Activated T-helper 2 cell treated with anti-CD3 and anti-CD28 coated beads, Interferon-gamma antibody, Interleukin-2, Interleukin-4, amounts not matched to agents 10 μg/mL and 5 μg/mL and 100 μg/mL, durations not matched to agents 14 hours and 24 hours and 36 hours (primary cell): ENCODE data around the gene HAUS7. TPM values are rescaled to one million over a fixed set of nuclear protein-coding genes. Genes with fewer than 3 reads are reported as not detected.

Source experiments
- DNase-seq: peaks from one replicate; pipeline ENCODE4 v3.0.0; 2021; ENCODE audit warnings: low spot score
- H3K27ac Mint-ChIP-seq: one replicate; pipeline ENCODE4 v1.8.0; 2021; ENCODE audit warnings: mixed read lengths
- H3K27me3 Mint-ChIP-seq: one replicate; pipeline ENCODE4 v1.8.0; 2021; ENCODE audit warnings: low read depth, mixed read lengths
- H3K36me3 Mint-ChIP-seq: one replicate; pipeline ENCODE4 v1.8.0; 2021; ENCODE audit warnings: low read depth, mixed read lengths
- H3K4me1 Mint-ChIP-seq: one replicate; pipeline ENCODE4 v1.8.0; 2021; ENCODE audit warnings: low read depth, mixed read lengths
- H3K4me3 Mint-ChIP-seq: one replicate; pipeline ENCODE4 v1.8.0; 2021; ENCODE audit warnings: low read depth, mild to moderate bottlenecking, moderate library complexity, mixed read lengths
- H3K9me3 Mint-ChIP-seq: one replicate; pipeline ENCODE4 v1.8.0; 2021; ENCODE audit warnings: mixed read lengths
- intact Hi-C: fragments of 100-400 bp; cut with micrococcal nuclease; formaldehyde crosslinking; loops from one replicate; pipeline ENCODE4 v1.15.1; 2023
- total RNA-seq: library from RNA; stranded (reverse); gene quantifications from 2 replicates; pipeline ENCODE4 v1.2.3, GENCODE V29; 2022

HAUS7 gene
- total RNA-seq, 1 donor from 2014 or later, result 62.0 TPM

DNA sequence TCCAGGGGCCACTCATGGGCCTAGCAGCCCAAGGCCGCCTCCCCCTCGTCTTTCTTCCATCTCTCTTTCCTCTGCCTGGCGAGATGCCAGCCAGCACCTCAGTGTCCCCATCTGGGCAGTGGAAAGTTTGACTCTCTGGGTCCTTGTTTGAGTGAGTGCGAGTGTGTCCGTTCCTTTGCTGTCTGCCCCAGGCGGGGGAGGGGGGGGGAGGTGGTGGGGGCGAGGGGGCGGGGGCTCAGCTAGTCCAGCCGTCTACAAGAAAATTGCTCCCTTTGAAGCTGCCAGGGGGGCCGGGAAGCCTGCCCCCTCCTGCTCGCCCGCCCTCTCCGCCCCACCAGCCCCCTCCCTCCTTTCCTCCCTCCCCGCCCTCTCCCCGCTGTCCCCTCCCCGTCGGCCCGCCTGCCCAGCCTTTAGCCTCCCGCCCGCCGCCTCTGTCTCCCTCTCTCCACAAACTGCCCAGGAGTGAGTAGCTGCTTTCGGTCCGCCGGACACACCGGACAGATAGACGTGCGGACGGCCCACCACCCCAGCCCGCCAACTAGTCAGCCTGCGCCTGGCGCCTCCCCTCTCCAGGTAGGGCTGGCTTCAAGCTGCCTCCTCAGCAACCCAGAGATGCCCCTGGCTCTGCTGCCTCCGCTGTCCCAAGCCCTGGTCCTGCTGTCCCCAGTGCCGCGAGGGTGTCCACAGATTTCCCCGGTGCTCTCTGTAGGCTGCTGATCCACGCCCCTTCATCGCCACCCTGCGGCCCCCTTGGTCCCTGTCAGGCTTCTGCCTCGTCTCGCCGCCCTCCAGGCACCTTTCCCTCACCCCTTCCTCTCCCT lies 24.4 kb upstream of the HAUS7 start, which contains the start of gene BGN:
BGN (plus strand) TSS at position 440 of the 821 bp plus-strand sequence. CDS start 9,652 bp downstream, outside the sequence.
- Mint-ChIP-seq H3K4me3 (no peak within 1 kb of the TSS), H3K27me3 (peaks cover 1% of the 10 kb centered on the region), H3K9me3 (no peaks in the 10 kb centered on the region), H3K36me3 (no peaks in the 10 kb centered on the region), H3K4me1 (no peaks in the 10 kb centered on the region), H3K27ac (no peak within 1 kb of the TSS)
- intact Hi-C loops, result no loop called here
- no peak for DNase-seq

DNA sequence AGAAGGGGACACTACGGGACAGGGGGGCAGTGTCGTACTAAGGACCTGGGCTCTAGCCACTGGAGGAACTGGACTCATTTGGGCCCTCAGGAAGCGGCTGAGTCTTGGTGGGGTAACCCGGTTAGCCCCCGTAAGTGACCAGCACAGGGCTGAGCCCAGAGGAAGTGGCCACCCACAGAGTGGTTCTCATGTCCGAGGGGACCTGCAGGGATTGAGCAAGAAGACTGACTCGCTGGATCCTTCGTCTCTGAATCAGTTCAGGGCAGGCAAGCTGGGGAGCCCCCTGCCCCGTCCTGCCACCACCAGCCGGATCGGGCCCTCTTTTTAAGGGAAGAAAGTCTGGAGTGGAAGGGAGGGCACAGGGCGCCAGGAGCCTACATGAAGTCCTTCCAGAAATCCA lies 23.7 kb upstream of the HAUS7 start:
- Mint-ChIP-seq H3K4me1 (no peaks in the 10 kb centered on the region), H3K36me3 (no peaks in the 10 kb centered on the region), H3K4me3 (no peak overlapping the region), H3K9me3 (no peaks in the 10 kb centered on the region), H3K27ac (no peak overlapping the region), H3K27me3 (peaks cover 1% of the 10 kb centered on the region)
- intact Hi-C loops, result no loop called here
- DNase-seq, result no peak

DNA sequence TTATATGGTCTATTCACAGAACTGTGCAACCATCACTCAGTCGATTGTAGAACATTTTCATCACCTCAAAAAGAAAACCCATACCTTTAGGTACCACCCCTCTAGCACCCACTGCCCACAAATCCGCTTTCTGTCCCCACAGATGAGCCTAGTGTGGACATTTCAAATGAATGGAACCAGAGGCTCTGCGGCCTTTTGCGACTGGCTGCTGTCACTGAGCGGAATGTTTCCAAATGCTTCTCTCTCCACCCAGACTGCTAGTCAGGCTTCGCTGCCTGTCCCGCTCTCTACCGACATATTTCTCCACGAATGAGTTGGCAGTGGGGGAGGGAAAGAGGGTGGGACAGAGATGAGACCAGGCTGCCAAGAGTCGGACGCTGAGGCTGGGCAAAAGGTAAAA lies 22.7 kb upstream of the HAUS7 start:
- H3K4me3 Mint-ChIP-seq, result no peak overlapping the region
- no peak overlapping the region for H3K27ac Mint-ChIP-seq
- no peaks in the 10 kb centered on the region for H3K36me3 Mint-ChIP-seq
- DNase-seq, result no peak
- peaks cover 1% of the 10 kb centered on the region for H3K27me3 Mint-ChIP-seq
- no peaks in the 10 kb centered on the region for H3K9me3 Mint-ChIP-seq
- intact Hi-C loops, result no loop called here
- H3K4me1 Mint-ChIP-seq, result no peaks in the 10 kb centered on the region

DNA sequence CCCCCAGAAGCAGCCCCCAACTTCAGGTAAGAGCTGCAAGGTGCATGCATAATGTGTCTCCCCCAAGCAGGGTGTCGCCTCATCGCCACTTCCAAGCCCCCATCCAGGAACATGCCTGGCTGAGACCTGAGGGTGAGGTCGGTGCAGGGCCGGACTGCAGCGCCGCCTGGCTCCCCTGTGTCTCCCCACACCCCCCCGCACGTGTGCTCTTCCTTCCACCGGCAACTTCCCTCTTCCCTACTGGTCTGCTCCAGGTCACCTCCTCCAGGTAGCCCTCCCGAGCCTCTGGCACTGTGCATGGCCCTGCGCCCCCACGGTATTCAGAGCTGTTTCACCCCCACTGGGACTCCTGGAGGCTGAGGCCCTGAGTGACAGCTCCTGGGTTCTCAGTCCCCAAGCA lies 22.2 kb upstream of the HAUS7 start:
- Mint-ChIP-seq H3K27ac (no peak overlapping the region), H3K9me3 (no peaks in the 10 kb centered on the region), H3K4me3 (no peak overlapping the region), H3K27me3 (peaks cover 1% of the 10 kb centered on the region), H3K4me1 (no peaks in the 10 kb centered on the region), H3K36me3 (no peaks in the 10 kb centered on the region)
- intact Hi-C loops, result no loop called here
- no peak for DNase-seq

DNA sequence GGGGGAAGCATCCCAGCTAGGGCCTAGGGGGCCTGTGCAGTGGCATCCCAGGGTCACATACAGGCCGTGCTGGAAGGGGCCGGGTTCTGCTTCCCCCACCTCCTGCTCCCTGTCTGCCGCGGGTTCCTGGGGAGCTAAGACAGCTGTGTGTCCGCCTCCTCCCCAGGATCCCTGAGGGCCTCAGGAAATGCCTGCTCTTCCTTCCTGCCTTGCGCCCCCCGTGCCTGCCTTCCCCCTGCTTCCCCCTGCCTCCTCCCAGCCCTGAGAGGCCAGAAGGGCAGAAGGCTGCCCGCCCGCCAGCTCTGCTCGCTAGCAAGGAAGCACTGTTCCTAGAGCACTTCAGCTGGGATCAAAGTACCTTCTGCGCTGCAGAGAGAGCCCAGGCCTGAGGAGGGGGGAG lies 21.5 kb upstream of the HAUS7 start:
- Mint-ChIP-seq H3K36me3 (no peaks in the 10 kb centered on the region), H3K4me3 (no peak overlapping the region), H3K9me3 (no peaks in the 10 kb centered on the region), H3K27me3 (peaks cover 1% of the 10 kb centered on the region), H3K27ac (no peak overlapping the region), H3K4me1 (no peaks in the 10 kb centered on the region)
- DNase-seq, result no peak
- intact Hi-C loops, result no loop called here

DNA sequence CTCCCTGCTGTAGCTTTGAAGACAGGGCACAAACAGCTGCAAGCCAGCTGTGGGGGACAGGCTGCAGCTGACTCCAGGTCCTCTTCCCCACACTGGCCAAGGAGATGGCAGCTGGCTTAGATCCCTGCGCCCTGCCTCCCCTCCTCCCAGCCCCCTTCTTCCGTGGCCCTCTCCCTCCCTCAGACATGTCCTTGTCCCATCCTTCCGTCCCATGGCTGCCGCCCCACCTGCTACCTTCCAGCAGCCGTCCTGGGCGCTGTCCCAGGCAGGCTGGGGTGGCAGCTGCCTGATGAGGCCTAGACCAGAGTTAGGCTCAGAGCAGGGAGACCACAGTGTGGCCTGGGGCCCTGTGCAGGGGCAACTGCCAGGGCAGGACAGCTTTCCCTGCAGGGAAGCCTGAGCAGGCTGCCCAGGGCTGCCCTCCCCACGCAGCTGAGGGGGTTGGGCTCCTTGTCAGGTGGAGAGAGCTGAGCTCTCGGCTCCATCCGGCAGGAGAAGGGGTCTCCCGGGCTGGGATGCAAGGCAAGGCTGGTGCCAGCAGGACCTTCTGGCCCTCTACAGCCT lies 21.1 kb upstream of the HAUS7 start:
- intact Hi-C loops, result no loop called here
- H3K9me3 Mint-ChIP-seq, result no peaks in the 10 kb centered on the region
- H3K36me3 Mint-ChIP-seq, result no peaks in the 10 kb centered on the region
- no peak overlapping the region for H3K27ac Mint-ChIP-seq
- H3K4me3 Mint-ChIP-seq, result no peak overlapping the region
- no peak for DNase-seq
- H3K4me1 Mint-ChIP-seq, result no peaks in the 10 kb centered on the region
- H3K27me3 Mint-ChIP-seq, result peaks cover 1% of the 10 kb centered on the region

DNA sequence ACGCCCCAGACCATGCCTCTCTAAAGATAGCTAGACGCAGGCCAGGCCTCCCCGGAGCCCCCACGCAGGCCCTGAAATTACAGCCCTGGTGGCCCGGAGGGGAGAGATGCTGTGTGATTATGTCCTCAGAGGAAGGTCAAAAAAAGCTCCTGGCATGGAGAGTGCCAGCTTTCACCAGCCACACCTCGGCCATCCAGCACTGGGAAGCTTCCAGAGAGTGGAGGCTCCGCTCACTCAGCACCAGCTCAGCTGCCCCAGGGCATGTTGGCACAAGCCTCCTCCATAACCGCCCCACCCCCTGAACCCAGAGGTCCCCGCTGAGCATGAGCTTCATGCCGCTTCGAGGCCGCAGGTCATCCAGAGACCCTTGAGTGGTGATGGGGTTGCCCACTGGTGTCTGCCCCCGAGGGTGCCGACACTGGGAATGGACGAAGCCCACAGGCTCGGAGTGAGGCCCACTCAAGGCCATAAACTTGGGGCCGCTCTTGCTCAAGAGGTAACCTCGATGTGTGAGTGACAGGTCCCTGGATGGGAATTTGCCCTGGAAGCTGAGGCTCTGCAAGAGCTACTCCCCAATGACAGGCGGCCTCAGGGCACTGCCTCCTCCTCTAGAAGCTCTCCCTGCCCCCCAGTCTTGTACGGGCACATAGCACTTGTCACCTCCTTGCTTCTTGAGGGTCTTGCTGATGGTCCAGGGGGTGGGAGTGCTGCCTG lies 20.0 kb upstream of the HAUS7 start:
- Mint-ChIP-seq H3K36me3 (no peaks in the 10 kb centered on the region), H3K27me3 (peaks cover 1% of the 10 kb centered on the region), H3K4me3 (no peak overlapping the region), H3K27ac (no peak overlapping the region), H3K9me3 (no peaks in the 10 kb centered on the region), H3K4me1 (no peaks in the 10 kb centered on the region)
- intact Hi-C loops, result no loop called here
- DNase-seq, result no peak

DNA sequence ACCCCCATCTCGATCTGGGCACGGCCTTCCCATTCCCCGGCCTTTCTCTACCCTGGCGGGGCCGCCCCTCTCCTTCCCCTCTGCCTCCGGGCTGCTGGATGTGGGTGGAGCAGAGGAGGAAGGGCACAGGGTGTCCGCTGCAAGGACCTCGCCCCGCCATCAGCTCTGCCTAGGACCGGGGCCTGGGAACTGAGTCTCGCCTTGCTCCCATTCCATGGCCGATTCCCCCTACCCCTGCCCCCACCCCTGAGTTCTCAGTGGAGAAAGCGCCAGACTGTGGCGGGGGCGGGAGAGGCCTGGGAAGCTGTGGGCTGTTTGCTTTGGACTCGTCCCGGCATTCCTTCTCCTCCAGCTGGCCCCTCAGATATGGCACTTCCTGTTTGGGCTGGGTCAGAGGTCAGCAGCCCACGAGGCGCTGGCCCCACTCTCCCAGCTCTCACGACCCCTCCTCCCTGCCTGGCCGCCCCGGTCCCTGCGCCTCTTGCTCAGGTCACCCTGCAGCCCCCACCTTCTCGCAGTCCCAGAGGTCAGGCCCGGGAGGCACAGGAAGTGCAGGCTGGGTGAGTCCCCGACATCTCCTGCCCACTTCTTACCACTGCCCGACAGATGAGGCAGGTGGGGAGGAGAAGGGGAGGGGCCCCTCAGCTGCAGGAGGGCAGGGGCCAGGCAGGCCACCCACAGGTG lies 18.0 kb upstream of the HAUS7 start:
- H3K4me1 Mint-ChIP-seq, result no peaks in the 10 kb centered on the region
- no peak overlapping the region for H3K4me3 Mint-ChIP-seq
- H3K27ac Mint-ChIP-seq, result no peak overlapping the region
- intact Hi-C loops, result no loop called here
- no peak for DNase-seq
- no peaks in the 10 kb centered on the region for H3K9me3 Mint-ChIP-seq
- no peaks in the 10 kb centered on the region for H3K36me3 Mint-ChIP-seq
- H3K27me3 Mint-ChIP-seq, result no peaks in the 10 kb centered on the region

DNA sequence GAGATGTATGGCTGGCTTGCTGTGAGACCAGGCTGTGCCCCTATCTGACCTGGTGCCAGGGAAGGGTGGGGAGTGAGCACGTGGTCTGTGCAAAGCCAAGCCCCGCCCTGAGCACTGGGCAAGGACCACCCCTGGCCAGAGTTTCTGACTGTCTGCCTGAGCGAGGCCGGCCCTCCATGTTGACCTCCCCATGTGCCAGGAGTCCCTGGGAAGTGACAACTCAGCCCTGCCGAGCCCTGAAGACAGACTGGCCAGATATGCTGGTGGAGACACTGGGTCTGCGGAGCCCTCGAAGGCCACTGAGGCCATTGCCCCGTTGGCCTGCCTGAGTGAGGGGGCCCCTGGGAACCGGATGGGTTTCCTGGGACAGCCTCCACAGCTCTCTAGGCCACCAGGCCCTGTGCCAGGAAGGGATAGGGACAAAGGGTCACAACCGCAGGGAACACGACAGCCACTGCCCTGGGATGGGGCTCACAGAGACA lies 17.3 kb upstream of the HAUS7 start:
- no peak for DNase-seq
- no peak overlapping the region for H3K4me3 Mint-ChIP-seq
- no peaks in the 10 kb centered on the region for H3K9me3 Mint-ChIP-seq
- H3K36me3 Mint-ChIP-seq, result no peaks in the 10 kb centered on the region
- intact Hi-C loops, result no loop called here
- H3K27ac Mint-ChIP-seq, result no peak overlapping the region
- no peaks in the 10 kb centered on the region for H3K27me3 Mint-ChIP-seq
- H3K4me1 Mint-ChIP-seq, result no peaks in the 10 kb centered on the region

DNA sequence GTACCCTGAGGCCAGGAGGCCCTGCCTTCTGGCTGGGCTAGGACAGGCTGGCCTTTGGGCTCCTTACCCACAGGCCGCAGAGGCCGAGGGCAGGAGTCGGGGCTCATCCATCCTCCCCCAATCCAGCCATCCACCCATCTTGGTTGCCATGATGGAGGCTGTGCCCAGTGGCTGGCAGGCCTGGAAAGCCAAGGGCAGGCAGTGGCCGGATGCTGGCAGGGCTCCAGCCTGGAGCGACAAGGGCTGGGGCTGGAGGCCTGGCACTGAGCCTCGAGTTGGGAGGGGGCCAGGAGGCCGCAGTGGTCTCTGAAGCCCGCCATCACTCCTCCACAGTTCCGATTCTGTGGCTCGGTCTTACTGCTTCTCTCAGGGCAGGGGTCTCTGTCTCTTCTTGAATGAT lies 15.8 kb upstream of the HAUS7 start:
- Mint-ChIP-seq H3K4me1 (no peaks in the 10 kb centered on the region), H3K27ac (no peak overlapping the region), H3K9me3 (no peaks in the 10 kb centered on the region), H3K27me3 (no peaks in the 10 kb centered on the region), H3K36me3 (no peaks in the 10 kb centered on the region), H3K4me3 (no peak overlapping the region)
- no peak for DNase-seq
- intact Hi-C loops, result no loop called here

DNA sequence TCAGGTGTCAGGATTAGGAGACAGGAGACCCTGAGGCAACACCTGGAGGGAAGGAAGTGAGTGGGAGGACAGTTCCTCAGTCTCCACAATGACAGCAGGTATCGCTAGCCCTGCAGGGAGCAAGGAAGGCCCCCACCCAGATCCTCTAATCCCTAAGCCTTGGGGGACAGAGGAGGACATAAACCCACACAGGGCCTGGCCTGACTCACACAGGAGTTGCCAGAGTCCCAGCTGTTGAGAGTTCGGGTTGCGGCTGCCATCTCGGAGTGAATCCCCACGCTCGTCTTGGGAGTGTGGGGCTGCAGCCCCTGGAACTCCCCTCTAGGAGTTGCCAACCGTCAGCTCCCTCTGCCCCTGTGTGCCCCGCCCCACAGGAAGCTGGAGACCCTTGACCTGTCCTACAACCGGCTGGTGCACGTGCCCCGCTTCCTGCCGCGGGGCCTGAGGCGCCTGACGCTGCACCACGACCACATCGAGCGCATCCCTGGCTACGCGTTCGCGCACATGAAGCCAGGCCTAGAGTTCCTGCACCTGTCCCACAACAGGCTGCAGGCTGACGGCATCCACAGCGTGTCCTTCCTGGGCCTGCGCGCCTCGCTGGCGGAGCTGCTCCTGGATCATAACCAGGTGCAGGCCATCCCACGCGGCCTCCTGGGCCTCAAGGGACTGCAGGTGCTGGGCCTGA lies 15.2 kb upstream of the HAUS7 start:
- H3K4me1 Mint-ChIP-seq, result no peaks in the 10 kb centered on the region
- H3K27me3 Mint-ChIP-seq, result no peaks in the 10 kb centered on the region
- H3K36me3 Mint-ChIP-seq, result no peaks in the 10 kb centered on the region
- no peak for DNase-seq
- no peak overlapping the region for H3K27ac Mint-ChIP-seq
- no peaks in the 10 kb centered on the region for H3K9me3 Mint-ChIP-seq
- H3K4me3 Mint-ChIP-seq, result no peak overlapping the region
- intact Hi-C loops, result no loop called here

DNA sequence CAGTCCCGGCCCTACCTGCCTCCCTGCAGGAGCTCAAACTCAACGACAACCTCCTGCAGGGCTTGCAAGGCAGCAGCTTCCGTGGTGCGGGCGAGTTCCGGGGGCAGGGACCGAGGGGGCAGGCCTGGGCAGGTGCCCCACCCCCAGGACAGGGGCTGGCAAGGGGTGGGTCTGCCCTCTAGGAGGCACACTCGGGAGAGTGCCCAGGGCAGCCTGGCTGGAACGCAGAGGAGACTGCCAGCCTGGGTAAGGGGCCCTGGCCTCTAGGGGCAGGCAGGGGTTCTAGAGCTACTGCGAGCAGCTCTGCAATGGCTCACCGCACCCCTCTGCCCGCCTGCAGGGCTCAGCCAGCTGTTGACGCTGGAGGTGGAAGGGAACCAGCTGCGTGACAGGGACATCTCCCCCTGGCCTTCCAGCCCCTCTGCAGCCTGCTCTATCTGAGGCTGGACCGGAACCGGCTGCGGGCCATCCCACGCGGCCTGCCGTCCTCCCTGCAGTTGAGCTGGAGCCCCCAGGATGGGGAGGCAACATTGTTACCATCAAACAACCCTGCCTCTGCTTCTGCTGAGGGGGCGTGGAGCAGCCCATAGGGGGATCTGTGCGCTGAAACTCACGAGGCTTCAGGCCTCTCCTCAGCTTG lies 12.1 kb upstream of the HAUS7 start:
- no peak overlapping the region for H3K4me3 Mint-ChIP-seq

More for the DNA sequence above, 12.1 kb upstream of the HAUS7 start:
- Mint-ChIP-seq H3K27ac (no peak overlapping the region), H3K4me1 (no peaks in the 10 kb centered on the region), H3K9me3 (no peaks in the 10 kb centered on the region), H3K27me3 (no peaks in the 10 kb centered on the region), H3K36me3 (no peaks in the 10 kb centered on the region)
- intact Hi-C loops, result no loop called here
- DNase-seq, result no peak
